Measurements from ENCODE around the gene CCDC197.

- no peak for TF ChIP-seq CTCF (IDR thresholded peaks at IDR 0.05; ENCODE audit: insufficient read depth, low read length, poor library complexity, severe bottlenecking)
- TF ChIP-seq EZH2phosphoT487 (conservative IDR thresholded peaks at IDR 0.05; ENCODE audit: low read length): no peak
These were observed 50.5 kb downstream of the CCDC197 start for GRCh38 chr14:94047581-94047980.

Data from SU-DHL-6 (cell line).